WTC11 (cell line): Measurements from ENCODE around the gene RCAN3.

Experiments
- ATF2 ChIP-seq: sonication (generic); formaldehyde crosslinking; IDR thresholded peaks from 2 replicates; pipeline ENCODE4 v1.8.1; 2022; ENCODE audit warnings: low read depth, missing genetic modification reagents, borderline replicate concordance
- CREM ChIP-seq: sonication (generic); formaldehyde crosslinking; IDR thresholded peaks from 2 replicates; pipeline ENCODE4 v1.8.1; 2022; ENCODE audit warnings: mild to moderate bottlenecking, missing genetic modification reagents, moderate library complexity
- CTCF ChIP-seq: fragments of 200-600 bp; IDR thresholded peaks from 2 replicates; pipeline ENCODE4 v1.8.0; 2022; ENCODE audit warnings: antibody characterized with exemption
- ELF4 ChIP-seq: sonication (generic); formaldehyde crosslinking; IDR thresholded peaks from 2 replicates; pipeline ENCODE4 v1.8.1; 2022; ENCODE audit warnings: low read depth, mild to moderate bottlenecking, moderate library complexity, missing genetic modification reagents
- ETV6 ChIP-seq: sonication (generic); formaldehyde crosslinking; IDR thresholded peaks from 2 replicates; pipeline ENCODE4 v1.8.1; 2022; ENCODE audit warnings: mild to moderate bottlenecking, missing genetic modification reagents
- FOXP1 ChIP-seq: sonication (generic); formaldehyde crosslinking; IDR thresholded peaks from 2 replicates; pipeline ENCODE4 v1.8.0; 2022; ENCODE audit warnings: missing genetic modification reagents, mild to moderate bottlenecking, moderate library complexity, borderline replicate concordance
- FOXP4 ChIP-seq: sonication (generic); formaldehyde crosslinking; IDR thresholded peaks from 2 replicates; pipeline ENCODE4 v1.8.0; 2022; ENCODE audit warnings: mild to moderate bottlenecking, missing genetic modification reagents
- JUN ChIP-seq: sonication (generic); formaldehyde crosslinking; IDR thresholded peaks from 2 replicates; pipeline ENCODE4 v1.8.0; 2023; ENCODE audit warnings: mild to moderate bottlenecking, missing genetic modification reagents
- MYBL2 ChIP-seq: sonication (generic); formaldehyde crosslinking; IDR thresholded peaks from 2 replicates; pipeline ENCODE4 v1.8.1; 2023; ENCODE audit warnings: mild to moderate bottlenecking, moderate library complexity, missing genetic modification reagents
- NFE2L1 ChIP-seq: sonication (generic); formaldehyde crosslinking; IDR thresholded peaks from 2 replicates; pipeline ENCODE4 v1.8.1; 2023; ENCODE audit warnings: missing genetic modification reagents
- NR3C1 ChIP-seq: sonication (generic); formaldehyde crosslinking; conservative IDR thresholded peaks from 2 replicates; pipeline ENCODE4 v1.8.1; 2023; ENCODE audit warnings: low read depth, mild to moderate bottlenecking, missing genetic modification reagents
- RELA ChIP-seq: sonication (generic); formaldehyde crosslinking; IDR thresholded peaks from 2 replicates; pipeline ENCODE4 v1.8.1; 2022; ENCODE audit warnings: missing genetic modification reagents, mild to moderate bottlenecking, borderline replicate concordance
- USF2 ChIP-seq: sonication (generic); formaldehyde crosslinking; IDR thresholded peaks from 2 replicates; pipeline ENCODE4 v1.8.1; 2023; ENCODE audit warnings: mild to moderate bottlenecking, missing genetic modification reagents, moderate library complexity
- ZNF512 ChIP-seq: sonication (generic); formaldehyde crosslinking; IDR thresholded peaks from 2 replicates; pipeline ENCODE4 v1.8.1; 2022; ENCODE audit warnings: missing genetic modification reagents, borderline replicate concordance

GRCh38 chr1:24465638-24466037, 37.0 kb upstream of the RCAN3 start:
- no peak for TF ChIP-seq CTCF
- no peak for TF ChIP-seq USF2 (CRISPR knock-in tag)
- TF ChIP-seq NR3C1 (CRISPR knock-in tag): no peak
- no peak for TF ChIP-seq ZNF512 (CRISPR knock-in tag)
- TF ChIP-seq JUN: no peak
- no peak for TF ChIP-seq ETV6 (CRISPR knock-in tag)
- no peak for TF ChIP-seq NFE2L1
- TF ChIP-seq RELA (CRISPR knock-in tag): no peak
- no peak for TF ChIP-seq FOXP4
- no peak for TF ChIP-seq MYBL2 (CRISPR knock-in tag)
- no peak for TF ChIP-seq CREM (CRISPR knock-in tag)
- no peak for TF ChIP-seq ELF4 (CRISPR knock-in tag)
- TF ChIP-seq FOXP1 (CRISPR knock-in tag): no peak
- TF ChIP-seq ATF2 (CRISPR knock-in tag): no peak
